HL-60 (cell line): ENCODE data around the gene FAM117A.

Experiments
- CTCF ChIP-seq: IDR thresholded peaks from one replicate; pipeline ENCODE4 v1.5.1; 2011; ENCODE audit warnings: low read length, control low read depth, inconsistent platforms; ENCODE audit not compliant: insufficient read depth
- GABPA ChIP-seq: IDR thresholded peaks from 2 replicates; pipeline ENCODE4 v1.6.1; 2012; ENCODE audit warnings: low read depth
- TF ChIP-seq, protein P1 (sequence below): IDR thresholded peaks from 2 replicates; pipeline ENCODE4 v1.6.1; 2012; ENCODE audit warnings: low read depth; ENCODE audit not compliant: insufficient replicate concordance

GRCh38 chr17:49753959-49754391, 10.0 kb downstream of the FAM117A start:
- TF ChIP-seq CTCF (no peak), GABPA (no peak)
- TF ChIP-seq, protein P1, sequence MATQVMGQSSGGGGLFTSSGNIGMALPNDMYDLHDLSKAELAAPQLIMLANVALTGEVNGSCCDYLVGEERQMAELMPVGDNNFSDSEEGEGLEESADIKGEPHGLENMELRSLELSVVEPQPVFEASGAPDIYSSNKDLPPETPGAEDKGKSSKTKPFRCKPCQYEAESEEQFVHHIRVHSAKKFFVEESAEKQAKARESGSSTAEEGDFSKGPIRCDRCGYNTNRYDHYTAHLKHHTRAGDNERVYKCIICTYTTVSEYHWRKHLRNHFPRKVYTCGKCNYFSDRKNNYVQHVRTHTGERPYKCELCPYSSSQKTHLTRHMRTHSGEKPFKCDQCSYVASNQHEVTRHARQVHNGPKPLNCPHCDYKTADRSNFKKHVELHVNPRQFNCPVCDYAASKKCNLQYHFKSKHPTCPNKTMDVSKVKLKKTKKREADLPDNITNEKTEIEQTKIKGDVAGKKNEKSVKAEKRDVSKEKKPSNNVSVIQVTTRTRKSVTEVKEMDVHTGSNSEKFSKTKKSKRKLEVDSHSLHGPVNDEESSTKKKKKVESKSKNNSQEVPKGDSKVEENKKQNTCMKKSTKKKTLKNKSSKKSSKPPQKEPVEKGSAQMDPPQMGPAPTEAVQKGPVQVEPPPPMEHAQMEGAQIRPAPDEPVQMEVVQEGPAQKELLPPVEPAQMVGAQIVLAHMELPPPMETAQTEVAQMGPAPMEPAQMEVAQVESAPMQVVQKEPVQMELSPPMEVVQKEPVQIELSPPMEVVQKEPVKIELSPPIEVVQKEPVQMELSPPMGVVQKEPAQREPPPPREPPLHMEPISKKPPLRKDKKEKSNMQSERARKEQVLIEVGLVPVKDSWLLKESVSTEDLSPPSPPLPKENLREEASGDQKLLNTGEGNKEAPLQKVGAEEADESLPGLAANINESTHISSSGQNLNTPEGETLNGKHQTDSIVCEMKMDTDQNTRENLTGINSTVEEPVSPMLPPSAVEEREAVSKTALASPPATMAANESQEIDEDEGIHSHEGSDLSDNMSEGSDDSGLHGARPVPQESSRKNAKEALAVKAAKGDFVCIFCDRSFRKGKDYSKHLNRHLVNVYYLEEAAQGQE, result no peak
